Prostate gland (tissue), 2 donors: ENCODE measurements around the gene DOK4. TPM values are rescaled to one million over a fixed set of nuclear protein-coding genes. Genes with fewer than 3 reads are reported as not detected.

ENCODE experiments used
- DNase-seq: peaks from one replicate; pipeline ENCODE4 v3.0.0-alpha.2; 2019; ENCODE audit warnings: low spot score
- H3K27ac ChIP-seq, 2 donors: fragments of 200-600 bp; sonication (generic); 2 replicates each; pipeline ENCODE4 v1.5.1; 2017 to 2019
- H3K27me3 ChIP-seq: fragments of 200-600 bp; sonication (generic); replicated peaks from 2 replicates; pipeline ENCODE4 v1.5.1; 2019; ENCODE audit not compliant: insufficient read depth
- H3K36me3 ChIP-seq, 2 donors: fragments of 200-600 bp; sonication (generic); 1 replicate in 1 of 2; 2 replicates in 1 of 2; pipeline versions ENCODE4 v1.5.1 to v1.8.1; 2017 to 2019
- H3K4me1 ChIP-seq: fragments of 200-600 bp; sonication (generic); replicated peaks from 2 replicates; pipeline ENCODE4 v1.5.1; 2019
- H3K4me3 ChIP-seq, 2 donors: fragments of 200-600 bp; sonication (generic); 2 replicates each; pipeline ENCODE4 v1.5.1; 2017 to 2019
- H3K9me3 ChIP-seq: fragments of 200-600 bp; sonication (generic); 2 replicates; pipeline ENCODE4 v1.5.1; 2017
- CTCF ChIP-seq, 4 experiments: fragments of 200-600 bp in 2 of 4; fragments of 450-650 bp in 2 of 4; sonication (generic) in 2 of 4; IDR thresholded peaks; 1 replicate in 3 of 4; 2 replicates in 1 of 4; pipeline ENCODE4 v1.5.1; 2016 to 2019; ENCODE audit warnings: antibody characterized with exemption in 4 of 4, mild to moderate bottlenecking in 2 of 4, moderate library complexity in 2 of 4
- POLR2A ChIP-seq: fragments of 450-650 bp; IDR thresholded peaks from one replicate; pipeline ENCODE4 v1.6.1; 2016; ENCODE audit warnings: antibody characterized with exemption, mild to moderate bottlenecking
- POLR2AphosphoS5 ChIP-seq: sonication (generic); formaldehyde crosslinking; IDR thresholded peaks from one replicate; pipeline ENCODE4 v1.6.1; 2017; ENCODE audit warnings: antibody characterized with exemption
- WGBS: methylation state at CpG from one replicate; pipeline ENCODE4 v1.1.5; 2018; 5-methylcytosine and 5-hydroxymethylcytosine counted together
- intact Hi-C: fragments of 100-400 bp; cut with DNase I; formaldehyde crosslinking; loops from one replicate; pipeline ENCODE4 v1.14.2; 2022
- total RNA-seq, 2 donors: library from RNA; depleted of rRNA; stranded (reverse); fragments of >200 nt; gene quantifications; one replicate each; pipeline ENCODE4 v1.1.0, GENCODE V29; 2016

DOK4 gene
- total RNA-seq, 2 donors from 2014 or later = 26.3 to 55.4 TPM

DNA sequence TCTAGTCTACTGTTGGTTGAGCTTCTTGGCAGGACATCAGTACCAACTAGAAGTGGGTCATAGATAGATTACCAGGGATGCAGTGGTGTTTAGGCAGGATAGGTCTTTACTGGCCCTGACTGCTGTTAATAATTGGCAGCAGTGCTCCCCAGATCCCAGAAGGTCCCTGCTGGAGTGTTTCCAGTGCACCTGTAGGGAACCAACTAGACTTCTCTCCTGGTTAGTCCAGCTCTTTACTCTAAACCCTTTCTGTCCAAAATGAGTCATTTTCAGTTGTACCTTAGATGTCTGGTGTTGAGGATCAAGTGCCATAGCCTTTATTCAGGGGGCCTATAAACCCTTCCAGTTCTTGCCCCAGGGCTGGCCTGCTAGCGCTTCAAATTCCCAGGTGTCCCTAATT lies 15.1 kb downstream of the DOK4 start:
- peaks cover 4 to 26% of the 10 kb centered on the region in 2 donors for H3K36me3 ChIP-seq
- no peak overlapping the region for H3K27ac ChIP-seq
- no peaks in the 10 kb centered on the region for H3K4me1 ChIP-seq
- intact Hi-C loops = no loop called here
- 94% methylated on average over 1 of the region's 1 CpG for WGBS
- no peaks in the 10 kb centered on the region for H3K27me3 ChIP-seq
- no peaks in the 10 kb centered on the region for H3K9me3 ChIP-seq
- DNase-seq = no peak
- no peak overlapping the region for H3K4me3 ChIP-seq
- TF ChIP-seq CTCF (IDR thresholded peaks at IDR 0.05) = no peak
- no peak for TF ChIP-seq POLR2A
- TF ChIP-seq POLR2AphosphoS5 = no peak

- H3K9me3 ChIP-seq = no peaks in the 10 kb centered on the region
- H3K27ac ChIP-seq = no peak overlapping the region
- H3K4me3 ChIP-seq = no peak overlapping the region
- H3K27me3 ChIP-seq = no peaks in the 10 kb centered on the region
- DNase-seq = no peak
- H3K4me1 ChIP-seq = no peaks in the 10 kb centered on the region
- intact Hi-C loops = no loop called here
- TF ChIP-seq POLR2A (no peak), CTCF (IDR thresholded peaks at IDR 0.05) (no peak), POLR2AphosphoS5 (no peak)
- peaks cover 4 to 31% of the 10 kb centered on the region in 2 donors for H3K36me3 ChIP-seq
- 32% methylated on average over 6 of the region's 6 CpGs for WGBS
Observed at GRCh38 chr16:57470711-57471110, 15.6 kb downstream of the DOK4 start.

- no peak for DNase-seq
- no peaks in the 10 kb centered on the region for H3K27me3 ChIP-seq
- no peak for TF ChIP-seq CTCF (IDR thresholded peaks at IDR 0.05)
- TF ChIP-seq POLR2A = no peak
- TF ChIP-seq POLR2AphosphoS5 = no peak
- H3K4me3 ChIP-seq = no peak overlapping the region
- no peak overlapping the region for H3K27ac ChIP-seq
- H3K4me1 ChIP-seq = no peaks in the 10 kb centered on the region
- no peaks in the 10 kb centered on the region for H3K9me3 ChIP-seq
- H3K36me3 ChIP-seq = peaks cover 4 to 31% of the 10 kb centered on the region in 2 donors
- WGBS = 61% methylated on average over 9 of the region's 9 CpGs
- intact Hi-C loops = no loop called here
Observed at GRCh38 chr16:57469917-57470470, 16.3 kb downstream of the DOK4 start.

GRCh38 chr16:57469046-57469445 lies 17.2 kb downstream of the DOK4 start:
- TF ChIP-seq POLR2AphosphoS5 (no peak), POLR2A (no peak), CTCF (IDR thresholded peaks at IDR 0.05) (no peak)
- H3K4me1 ChIP-seq = no peaks in the 10 kb centered on the region
- H3K9me3 ChIP-seq = no peaks in the 10 kb centered on the region
- no peaks in the 10 kb centered on the region for H3K27me3 ChIP-seq
- no peak for DNase-seq
- 84% methylated on average over 11 of the region's 11 CpGs for WGBS
- no peak overlapping the region for H3K27ac ChIP-seq
- intact Hi-C loops = no loop called here
- H3K36me3 ChIP-seq = peaks cover 4 to 31% of the 10 kb centered on the region in 2 donors
- H3K4me3 ChIP-seq = no peak overlapping the region

- no peak for TF ChIP-seq CTCF (IDR thresholded peaks at IDR 0.05)
- no peak for TF ChIP-seq POLR2A
- no peak for TF ChIP-seq POLR2AphosphoS5
- Histone ChIP-seq H3K9me3 (no peaks in the 10 kb centered on the region), H3K36me3 (peaks cover 4 to 31% of the 10 kb centered on the region in 2 donors), H3K4me3 (no peak overlapping the region), H3K27ac (no peak overlapping the region), H3K4me1 (no peaks in the 10 kb centered on the region), H3K27me3 (no peaks in the 10 kb centered on the region)
- 83% methylated on average over 2 of the region's 2 CpGs for WGBS
- no peak for DNase-seq
- intact Hi-C loops = no loop called here
Observed at GRCh38 chr16:57468346-57468745, 17.9 kb downstream of the DOK4 start.
